RPMI8226 (cell line): ENCODE measurements around the gene ALOX5AP.
A peak's percentile ranks its signal among the peaks of the same experiment; 100 is the strongest.

Source experiments
- DNase-seq: peaks from one replicate; pipeline ENCODE4 v3.0.0-alpha.2; 2015

Gene ALOX5AP

DNA sequence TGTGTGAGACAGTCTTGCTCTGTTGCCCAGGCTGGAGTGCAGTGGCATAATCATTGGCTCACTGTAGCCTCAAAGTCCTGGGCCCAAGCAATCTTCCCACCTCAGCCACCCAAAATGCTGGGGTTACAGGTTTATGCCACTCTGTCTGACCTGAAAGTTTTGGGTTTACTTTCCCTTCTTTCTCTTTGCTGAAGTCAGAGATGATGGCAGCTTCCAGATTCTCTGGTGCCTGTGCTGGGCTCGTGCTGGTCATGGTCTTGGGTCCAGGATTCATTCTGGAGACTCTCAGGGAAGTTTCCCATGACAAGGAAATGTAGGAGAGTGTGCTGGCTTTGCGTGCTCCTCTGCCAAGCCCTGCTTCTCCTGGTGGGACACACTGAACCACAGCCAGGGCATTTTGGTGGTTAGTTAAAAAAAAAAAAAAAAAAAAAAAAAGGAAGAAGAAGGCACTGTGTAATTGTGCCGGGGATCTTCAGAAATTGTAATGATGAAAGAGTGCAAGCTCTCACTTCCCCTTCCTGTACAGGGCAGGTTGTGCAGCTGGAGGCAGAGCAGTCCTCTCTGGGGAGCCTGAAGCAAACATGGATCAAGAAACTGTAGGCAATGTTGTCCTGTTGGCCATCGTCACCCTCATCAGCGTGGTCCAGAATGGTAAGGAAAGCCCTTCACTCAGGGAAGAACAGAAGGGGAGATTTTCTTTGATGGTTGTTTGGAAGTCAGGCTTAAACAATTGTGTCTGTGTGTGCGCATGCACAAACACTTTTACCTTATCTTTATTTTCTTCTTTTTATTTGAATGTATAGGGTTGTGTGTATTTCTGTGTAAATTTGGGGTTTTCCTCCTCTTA lies at the start of gene ALOX5AP:
Gene ALOX5AP, plus strand, starts transcription at position 519 of the 847 bp plus-strand sequence. Its CDS starts 63 bp downstream, at position 582.
- peak; percentile 76 for DNase-seq

DNA sequence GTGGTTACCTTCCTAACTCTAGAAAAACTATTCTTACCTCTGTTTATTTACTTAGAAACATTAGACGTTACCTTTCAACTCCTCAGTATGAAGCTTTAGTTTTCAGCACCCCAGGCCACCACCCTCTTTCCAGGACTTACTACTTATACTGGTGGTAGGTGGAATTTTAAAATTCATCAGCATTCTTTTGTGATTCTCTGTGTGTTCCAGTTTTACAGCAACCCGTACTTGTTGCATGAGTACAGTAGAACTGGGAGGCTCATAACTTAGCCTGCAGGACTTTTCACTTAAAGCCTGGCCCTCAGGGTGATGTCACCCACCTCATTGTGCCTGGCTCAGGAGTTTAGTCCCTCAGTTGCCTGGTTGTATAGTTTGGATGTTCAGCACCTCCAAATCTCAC lies 49.4 kb upstream of the ALOX5AP start:
- DNase-seq: no peak

GRCh38 chr13:30687601-30688000 lies 47.7 kb upstream of the ALOX5AP start:
- no peak for DNase-seq

DNA sequence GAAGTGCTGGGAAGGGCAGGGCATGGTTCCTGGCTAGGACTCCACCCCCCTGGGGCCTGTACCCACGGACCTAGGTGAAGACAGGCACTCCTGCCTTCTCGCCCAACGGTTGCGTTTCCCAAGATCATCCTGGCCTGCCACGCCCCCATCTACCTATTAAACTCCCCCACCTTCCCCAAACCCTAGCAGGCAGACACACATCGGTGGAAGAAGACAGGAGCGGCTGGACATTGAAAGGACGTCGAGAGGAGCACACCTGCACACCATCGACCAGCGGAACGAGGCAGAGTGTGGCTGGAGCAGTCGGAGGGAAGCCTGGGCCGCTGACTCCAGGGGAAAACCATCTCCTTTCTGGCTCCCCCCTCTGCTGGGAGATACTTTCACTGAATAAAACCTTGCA lies 45.6 kb upstream of the ALOX5AP start:
- no peak for DNase-seq

DNA sequence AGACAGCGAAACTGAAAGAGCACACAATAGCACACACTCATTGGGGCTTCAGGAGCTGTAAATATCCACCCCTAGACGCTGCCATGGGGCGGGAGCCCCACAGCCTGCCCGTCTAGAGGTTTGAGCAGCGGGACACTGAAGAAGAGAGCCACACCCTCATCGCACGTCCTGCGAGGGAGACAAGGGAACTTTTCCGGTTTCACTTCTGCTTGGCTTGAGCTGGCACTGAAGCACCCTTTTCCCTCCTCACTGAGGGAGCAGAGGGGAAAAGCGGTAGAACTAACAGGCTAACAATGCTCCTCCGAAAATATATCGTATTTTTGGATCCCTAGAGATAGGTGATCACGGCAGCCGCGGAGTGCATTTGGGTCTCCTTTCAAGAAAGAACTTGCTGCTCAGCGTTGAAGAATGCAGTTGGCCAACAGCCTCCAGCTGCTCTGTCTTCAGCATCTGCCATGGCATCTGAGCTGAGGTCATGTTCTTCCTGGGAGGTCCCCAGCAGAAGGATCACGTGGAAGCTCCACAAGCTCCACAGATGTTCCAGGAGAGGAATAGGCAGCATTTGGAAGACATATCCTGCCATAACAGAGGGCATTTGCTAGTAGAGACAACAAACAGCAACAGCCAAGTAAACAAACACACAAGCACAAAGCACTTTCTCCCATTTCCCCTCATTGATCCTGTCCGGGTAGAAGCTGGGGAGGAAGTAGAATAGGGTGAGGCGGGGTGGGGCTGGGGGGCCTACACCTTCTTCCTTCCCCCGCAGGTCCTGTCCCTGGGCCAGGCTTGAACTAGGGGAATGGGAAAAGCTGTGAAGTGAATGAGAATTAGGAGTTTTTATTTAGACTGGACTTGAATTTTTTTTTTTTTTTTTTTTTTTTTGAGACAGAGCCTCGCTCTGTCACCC lies 44.8 kb upstream of the ALOX5AP start:
- DNase-seq: peak; percentile 84

- DNase-seq: no peak
Observed at GRCh38 chr13:30692113-30692512, 43.2 kb upstream of the ALOX5AP start.

DNA sequence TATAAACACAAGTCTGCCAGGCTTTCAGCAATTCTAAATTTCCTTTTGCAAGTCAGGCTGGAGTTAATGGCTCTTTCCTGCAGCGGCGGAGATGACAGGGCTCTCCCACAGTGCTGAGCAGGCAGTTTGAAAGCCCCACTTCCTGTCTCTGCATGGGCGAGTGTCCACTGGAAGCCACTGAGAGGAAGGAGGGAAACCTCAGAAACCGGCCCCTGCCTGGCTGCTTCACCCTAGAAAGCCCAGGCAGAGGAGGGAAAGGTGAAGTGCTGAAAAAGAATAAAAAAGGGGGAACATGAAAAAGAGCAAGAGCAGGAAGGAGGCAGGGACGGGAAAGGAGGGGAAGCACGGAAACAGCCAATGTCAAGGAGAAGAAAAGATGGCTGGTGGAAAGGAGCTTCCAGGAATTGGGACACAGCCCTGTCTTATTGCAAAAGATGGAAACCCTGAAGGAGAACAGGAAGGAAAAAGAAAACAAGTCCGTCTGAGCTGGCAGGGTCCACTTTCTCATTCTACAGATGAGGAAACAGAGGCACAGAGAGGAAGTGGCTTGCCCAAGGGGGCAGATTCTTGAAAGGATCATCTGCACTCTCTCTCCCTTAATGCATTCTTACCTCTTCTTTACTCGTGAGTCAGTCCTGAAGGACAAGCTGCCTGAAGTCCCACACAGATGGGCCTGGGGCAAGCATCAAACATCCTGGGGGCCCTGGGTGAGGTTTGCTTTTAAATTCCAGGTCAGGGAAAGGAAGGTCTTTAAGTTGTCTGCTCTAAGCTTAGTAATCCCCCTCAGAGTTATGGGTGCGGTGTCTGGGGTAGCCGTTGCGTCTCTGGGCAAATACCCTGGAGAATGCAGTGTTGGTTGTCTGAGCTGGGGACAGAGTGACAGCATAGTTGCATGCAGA lies 38.8 kb upstream of the ALOX5AP start:
- peak; percentile 77 for DNase-seq

DNA sequence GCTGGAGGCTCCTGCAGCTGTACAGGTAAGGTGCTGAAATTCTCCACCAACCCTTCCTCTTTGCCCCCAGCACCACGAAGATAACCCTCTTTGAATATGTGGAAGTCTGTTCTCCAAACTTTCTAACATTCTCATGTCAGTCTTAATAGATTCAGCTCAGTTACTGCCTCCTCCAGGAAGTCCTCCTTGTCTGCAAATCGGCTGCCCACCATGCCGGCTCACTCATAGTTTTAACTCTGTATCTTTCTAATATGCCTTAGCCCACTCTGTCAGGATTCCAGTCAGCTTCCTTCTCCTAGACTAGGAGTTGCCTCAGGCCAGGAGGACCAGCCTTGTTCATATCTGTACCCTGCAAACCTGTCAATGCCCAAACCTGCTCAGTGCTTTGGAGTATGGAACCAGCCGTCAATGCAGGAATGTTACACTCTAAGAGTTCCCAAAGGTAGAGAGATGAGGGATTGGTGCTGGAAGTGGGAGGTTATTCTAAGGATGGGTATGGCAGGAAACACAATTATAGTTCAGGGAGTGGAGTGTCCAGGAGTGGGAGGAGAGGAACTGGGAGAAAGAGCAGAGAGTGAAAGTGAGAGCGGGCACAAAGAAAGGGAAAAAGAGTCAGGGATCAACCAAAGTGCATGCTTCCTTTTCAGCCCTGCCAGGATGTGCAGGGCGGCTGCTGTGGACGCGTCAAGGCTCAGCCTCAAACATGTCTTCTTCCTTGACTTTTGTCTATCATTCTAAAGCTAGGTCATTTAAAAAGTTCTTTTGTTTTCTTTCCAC lies 38.0 kb upstream of the ALOX5AP start:
- no peak for DNase-seq

DNA sequence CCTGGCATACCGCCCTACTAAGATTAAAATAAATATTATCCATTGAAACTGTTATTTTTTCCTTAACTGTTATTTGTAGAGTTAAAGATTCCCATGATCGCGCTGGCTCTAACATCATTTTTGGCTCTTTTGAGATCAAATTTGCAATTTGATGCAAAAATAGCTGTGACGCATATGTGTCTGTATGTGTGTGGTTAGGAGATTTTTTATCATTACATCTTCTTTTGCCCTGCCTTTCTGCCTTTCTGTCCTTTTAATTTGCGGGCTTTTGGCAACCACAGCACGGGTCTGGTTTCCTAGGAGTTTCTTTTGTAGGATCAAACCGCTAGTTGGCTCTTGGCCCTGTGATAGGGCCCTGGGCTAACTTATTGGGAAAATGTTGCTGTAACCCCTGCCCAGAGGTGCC lies 37.3 kb upstream of the ALOX5AP start:
- DNase-seq: no peak

DNA sequence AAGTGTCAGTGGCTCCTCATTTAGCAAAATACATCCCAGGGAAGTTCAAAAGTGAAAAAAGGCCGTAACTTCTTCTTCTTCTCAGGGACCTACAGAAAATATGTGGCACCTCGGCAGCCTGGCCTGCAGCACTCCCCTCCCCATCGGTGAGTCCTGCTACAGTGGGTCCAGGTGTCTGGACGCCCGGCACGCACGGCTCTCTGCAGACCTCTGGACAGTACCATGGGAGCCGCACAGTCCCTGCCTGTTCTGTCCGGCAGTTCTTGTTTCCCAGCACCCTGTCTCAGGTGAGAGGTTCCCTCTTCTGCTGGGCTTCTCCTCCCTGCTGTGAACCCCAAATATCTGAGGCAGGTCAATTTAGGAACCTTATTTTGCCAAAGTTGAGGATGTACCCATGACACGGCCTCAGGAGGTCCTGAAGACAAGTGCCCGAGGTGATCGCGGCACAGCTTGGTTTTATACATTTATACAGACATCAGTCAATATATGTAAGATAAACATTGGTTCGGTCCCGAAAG lies 36.8 kb upstream of the ALOX5AP start:
- DNase-seq: no peak

DNA sequence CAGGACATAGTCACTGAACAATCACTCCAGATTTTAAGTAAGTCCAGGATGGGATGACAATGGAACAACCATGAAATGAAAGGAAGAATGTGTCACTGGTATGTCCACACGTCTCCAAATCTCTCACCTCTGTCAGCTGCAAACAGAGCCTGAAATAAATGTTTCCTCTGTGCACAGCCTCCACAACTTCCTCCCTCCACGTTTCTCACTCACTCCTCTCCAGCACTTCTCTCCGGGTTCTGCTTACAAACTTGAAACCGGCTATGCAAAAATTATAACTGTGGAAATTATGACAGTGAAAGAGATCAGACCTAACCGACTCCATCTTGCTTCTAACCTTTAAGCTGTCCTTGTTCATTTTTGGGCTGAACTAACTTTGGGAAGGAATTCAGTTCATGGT lies 35.0 kb upstream of the ALOX5AP start:
- no peak for DNase-seq

DNA sequence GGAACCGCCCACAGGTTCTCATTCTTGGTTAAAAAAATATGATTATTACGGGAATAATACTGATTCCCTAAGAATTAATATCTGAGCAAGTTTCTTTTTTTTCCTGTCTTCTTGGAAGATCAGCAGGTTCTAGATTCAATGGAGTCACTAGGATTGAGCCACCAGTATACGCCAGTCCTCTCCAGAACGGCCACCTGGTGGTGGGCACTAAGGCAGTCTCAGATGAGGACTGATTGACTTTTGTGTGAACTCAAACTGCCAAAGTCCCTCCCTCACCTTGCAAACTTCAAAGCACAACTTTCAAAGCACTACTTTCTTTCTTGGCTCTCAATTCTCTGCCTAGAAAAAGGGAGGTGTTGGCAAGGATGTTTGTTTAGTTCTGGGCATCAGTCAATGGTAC lies 33.3 kb upstream of the ALOX5AP start:
- DNase-seq: no peak

DNA sequence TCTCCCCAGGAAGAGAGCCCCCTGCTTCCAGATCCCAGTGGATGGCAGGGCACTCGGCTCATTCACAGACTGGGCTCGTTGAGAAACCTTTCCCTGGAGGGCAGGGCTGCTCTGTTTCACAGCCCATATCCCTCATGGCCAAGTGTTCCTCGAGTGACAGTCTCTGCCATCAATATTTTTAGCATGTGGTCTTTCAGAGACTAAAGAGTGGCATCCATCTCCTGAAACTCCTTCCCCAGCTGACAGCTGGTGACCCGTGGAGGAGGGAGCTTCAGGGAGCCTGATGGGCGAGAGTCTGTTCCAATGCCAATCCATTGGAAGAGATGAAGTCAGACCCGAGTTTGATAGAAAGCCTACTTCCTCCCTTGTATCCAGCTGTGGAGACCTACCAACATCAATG lies 30.7 kb upstream of the ALOX5AP start:
- DNase-seq: no peak

GRCh38 chr13:30705680-30706079 lies 29.7 kb upstream of the ALOX5AP start:
- no peak for DNase-seq

GRCh38 chr13:30708541-30708940 lies 26.8 kb upstream of the ALOX5AP start:
- no peak for DNase-seq

DNA sequence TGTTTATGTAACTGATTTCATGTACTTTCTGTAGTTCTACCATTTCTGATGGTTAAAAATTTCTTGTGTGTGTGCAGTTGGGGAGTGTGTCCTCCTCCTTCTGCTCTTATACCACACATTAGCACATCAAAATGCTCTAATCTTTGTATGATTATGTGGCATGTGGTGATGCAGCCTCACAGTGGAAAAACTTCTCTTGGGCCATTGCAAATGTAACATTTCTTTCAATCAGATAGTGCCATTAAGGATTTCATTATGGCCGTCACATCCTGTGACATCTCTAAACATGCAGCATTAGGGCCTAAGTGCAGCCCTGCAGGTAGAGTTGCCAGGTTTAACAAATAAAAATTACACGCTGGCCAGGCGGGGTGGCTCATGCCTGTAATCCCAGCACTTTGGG lies 24.9 kb upstream of the ALOX5AP start:
- DNase-seq: no peak

DNA sequence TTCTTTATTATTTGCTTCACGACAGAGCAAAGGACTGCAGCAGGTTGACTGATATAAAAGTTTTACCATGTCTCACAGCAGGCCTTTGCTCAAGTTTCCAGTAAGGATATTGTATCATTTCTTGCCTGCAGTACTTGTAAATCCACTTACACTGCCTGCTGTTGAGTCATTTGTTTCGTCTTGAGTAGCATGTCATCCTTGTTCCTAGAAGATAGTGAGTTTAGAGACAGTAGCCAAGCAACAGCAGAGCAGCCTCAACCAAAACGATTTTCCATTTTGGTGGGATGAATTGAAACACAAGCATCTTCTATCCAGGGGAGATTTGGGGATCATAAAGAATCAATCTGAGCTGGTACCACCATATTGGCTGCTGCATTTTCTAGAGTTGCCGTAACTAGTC lies 24.0 kb upstream of the ALOX5AP start:
- DNase-seq: no peak

GRCh38 chr13:30711837-30712236 lies 23.5 kb upstream of the ALOX5AP start:
- DNase-seq: no peak

- peak; percentile 4 for DNase-seq
Observed at GRCh38 chr13:30712536-30713532, 22.5 kb upstream of the ALOX5AP start.

GRCh38 chr13:30714629-30715371 lies 20.5 kb upstream of the ALOX5AP start:
- no peak for DNase-seq
